Measurements from ENCODE around the gene LCN1.
"Not testable (repeated sequence)": the region's sequence is repeated elsewhere in the genome, so short reads cannot be mapped to it uniquely, and the experiment has no call there.

The LCN1 gene

GRCh38 chr9:135505406-135506187 is 15.6 kb upstream of the LCN1 start:
- DNase-seq, result no peak

GRCh38 chr9:135506327-135507103 is 14.7 kb upstream of the LCN1 start:
- no peak for DNase-seq

- no peak for DNase-seq
These were observed 13.9 kb upstream of the LCN1 start for GRCh38 chr9:135507104-135508035.

GRCh38 chr9:135508211-135508820 is 12.9 kb upstream of the LCN1 start:
- DNase-seq, result no peak

- no peak for DNase-seq
These were observed 11.8 kb upstream of the LCN1 start for GRCh38 chr9:135509458-135509857.

- no peak for DNase-seq
These were observed 9.0 kb upstream of the LCN1 start for GRCh38 chr9:135512241-135512603.

GRCh38 chr9:135512904-135513303 is 8.3 kb upstream of the LCN1 start:
- no peak for DNase-seq

GRCh38 chr9:135513351-135513846 is 7.8 kb upstream of the LCN1 start:
- DNase-seq, result no peak

GRCh38 chr9:135513906-135514305 is 7.3 kb upstream of the LCN1 start:
- not testable (repeated sequence) for DNase-seq

GRCh38 chr9:135514342-135515082 is 6.7 kb upstream of the LCN1 start:
- DNase-seq, result no peak

- no peak for DNase-seq
These were observed 5.9 kb upstream of the LCN1 start for GRCh38 chr9:135515083-135515951.

GRCh38 chr9:135516132-135516860 is 4.9 kb upstream of the LCN1 start:
- DNase-seq, result no peak

GRCh38 chr9:135517407-135517822 is 3.8 kb upstream of the LCN1 start:
- DNase-seq, result no peak

- DNase-seq, result no peak
These were observed 1.9 kb upstream of the LCN1 start for GRCh38 chr9:135519179-135519971.

GRCh38 chr9:135521608-135522095 is 412 bp downstream of the LCN1 start:
- no peak for DNase-seq

GRCh38 chr9:135522137-135522877 is 1.1 kb downstream of the LCN1 start:
- DNase-seq, result no peak

GRCh38 chr9:135522931-135523330 is 1.7 kb downstream of the LCN1 start:
- no peak for DNase-seq

GRCh38 chr9:135523521-135524129 is 2.4 kb downstream of the LCN1 start:
- no peak for DNase-seq

Measured in NCI-H2029 treated with DMSO at 0.1 percent for 48 hours (cell line).